EL (cell line): ENCODE data around the gene ADCY9.
"Not testable (repeated sequence)": the region's sequence is repeated elsewhere in the genome, so short reads cannot be mapped to it uniquely, and the experiment has no call there.

Experiments used
- DNase-seq: peaks from one replicate; pipeline ENCODE4 v3.0.0-alpha.2; 2016

The ADCY9 gene

GRCh38 chr16:4116325-4117249, at the start of gene ADCY9:
TSS of gene ADCY9 (minus strand) at chr16:4116442. CDS start at chr16:4115442, 1,000 bp downstream.
- peak; percentile 74 for DNase-seq

- peak; percentile 23 for DNase-seq
Observed at GRCh38 chr16:4160658-4161430, 44.6 kb upstream of the ADCY9 start.

- DNase-seq = no peak
Observed at GRCh38 chr16:4159726-4160125, 43.5 kb upstream of the ADCY9 start.

- no peak for DNase-seq
Observed at GRCh38 chr16:4158143-4159093, 42.2 kb upstream of the ADCY9 start.

- no peak for DNase-seq
Observed at GRCh38 chr16:4157376-4157825, 41.2 kb upstream of the ADCY9 start.

GRCh38 chr16:4156503-4156902, 40.3 kb upstream of the ADCY9 start:
- DNase-seq = not testable (repeated sequence)

GRCh38 chr16:4153364-4153763, 37.1 kb upstream of the ADCY9 start:
- not testable (repeated sequence) for DNase-seq

GRCh38 chr16:4152267-4152666, 36.0 kb upstream of the ADCY9 start:
- DNase-seq = no peak

GRCh38 chr16:4147236-4147635, 31.0 kb upstream of the ADCY9 start:
- no peak for DNase-seq

- no peak for DNase-seq
Observed at GRCh38 chr16:4142268-4142667, 26.0 kb upstream of the ADCY9 start.

- DNase-seq = no peak
Observed at GRCh38 chr16:4141604-4142003, 25.4 kb upstream of the ADCY9 start.

- peak; percentile 21 for DNase-seq
Observed at GRCh38 chr16:4140652-4141051, 24.4 kb upstream of the ADCY9 start.

GRCh38 chr16:4139968-4140367, 23.7 kb upstream of the ADCY9 start:
- no peak for DNase-seq

GRCh38 chr16:4138713-4139112, 22.5 kb upstream of the ADCY9 start:
- DNase-seq = peak; percentile 53

- DNase-seq = no peak
Observed at GRCh38 chr16:4137438-4137837, 21.2 kb upstream of the ADCY9 start.

GRCh38 chr16:4136229-4136813, 20.1 kb upstream of the ADCY9 start:
- no peak for DNase-seq

GRCh38 chr16:4135537-4135936, 19.3 kb upstream of the ADCY9 start:
- DNase-seq = no peak

GRCh38 chr16:4133897-4134372, 17.7 kb upstream of the ADCY9 start:
- no peak for DNase-seq

GRCh38 chr16:4131621-4132020, 15.4 kb upstream of the ADCY9 start:
- no peak for DNase-seq

- DNase-seq = no peak
Observed at GRCh38 chr16:4124535-4125294, 8.5 kb upstream of the ADCY9 start.

GRCh38 chr16:4123616-4124300, 7.5 kb upstream of the ADCY9 start:
- peak; percentile 86 for DNase-seq
